Epithelial cell of proximal tubule (primary cell): ENCODE measurements around the gene FRS2. TPM values are rescaled to one million over a fixed set of nuclear protein-coding genes. Genes with fewer than 3 reads are reported as not detected.

ENCODE experiments used
- DNase-seq: peaks from one replicate; pipeline ENCODE4 v3.0.0-alpha.2; 2011; ENCODE audit warnings: low read depth
- H3K4me3 ChIP-seq: 2 replicates; pipeline ENCODE4 v1.5.1; 2011; ENCODE audit warnings: low read depth, mild to moderate bottlenecking, low read length
- total RNA-seq: library from RNA; depleted of rRNA; stranded (reverse); fragments of >200 nt; gene quantifications from 2 replicates; pipeline ENCODE4 v1.2.3, GENCODE V29; 2015
- TF ChIP-seq, protein P1 (sequence below): conservative IDR thresholded peaks from 2 replicates; pipeline ENCODE4 v1.5.1; 2012; ENCODE audit warnings: low read depth, mild to moderate bottlenecking, low read length

Gene FRS2
- total RNA-seq, 1 donor from 2014 or later = 28.9 TPM

DNA sequence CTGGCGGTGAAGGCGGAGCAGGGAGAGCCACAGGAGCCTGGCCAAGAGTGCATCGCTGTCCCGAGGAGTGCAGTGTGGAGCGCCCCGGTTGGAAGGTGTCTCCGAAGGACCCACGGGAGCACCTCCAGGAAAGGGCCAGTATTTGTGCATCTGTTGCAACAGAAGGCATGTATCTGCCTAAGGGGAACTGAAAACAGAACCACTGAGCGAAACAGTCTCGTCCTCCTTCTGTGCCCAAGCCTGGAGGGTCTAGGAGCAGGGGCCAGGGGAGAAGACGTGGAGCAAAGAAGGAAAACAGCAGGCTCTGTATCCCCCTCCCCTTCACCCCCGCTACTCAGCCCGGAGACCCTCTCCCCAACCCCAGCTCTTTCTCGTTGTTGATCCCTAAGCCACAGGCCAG lies 145.8 kb downstream of the FRS2 start:
- TF ChIP-seq, protein P1, sequence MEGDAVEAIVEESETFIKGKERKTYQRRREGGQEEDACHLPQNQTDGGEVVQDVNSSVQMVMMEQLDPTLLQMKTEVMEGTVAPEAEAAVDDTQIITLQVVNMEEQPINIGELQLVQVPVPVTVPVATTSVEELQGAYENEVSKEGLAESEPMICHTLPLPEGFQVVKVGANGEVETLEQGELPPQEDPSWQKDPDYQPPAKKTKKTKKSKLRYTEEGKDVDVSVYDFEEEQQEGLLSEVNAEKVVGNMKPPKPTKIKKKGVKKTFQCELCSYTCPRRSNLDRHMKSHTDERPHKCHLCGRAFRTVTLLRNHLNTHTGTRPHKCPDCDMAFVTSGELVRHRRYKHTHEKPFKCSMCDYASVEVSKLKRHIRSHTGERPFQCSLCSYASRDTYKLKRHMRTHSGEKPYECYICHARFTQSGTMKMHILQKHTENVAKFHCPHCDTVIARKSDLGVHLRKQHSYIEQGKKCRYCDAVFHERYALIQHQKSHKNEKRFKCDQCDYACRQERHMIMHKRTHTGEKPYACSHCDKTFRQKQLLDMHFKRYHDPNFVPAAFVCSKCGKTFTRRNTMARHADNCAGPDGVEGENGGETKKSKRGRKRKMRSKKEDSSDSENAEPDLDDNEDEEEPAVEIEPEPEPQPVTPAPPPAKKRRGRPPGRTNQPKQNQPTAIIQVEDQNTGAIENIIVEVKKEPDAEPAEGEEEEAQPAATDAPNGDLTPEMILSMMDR = no peak
- H3K4me3 ChIP-seq = no peak overlapping the region
- no peak for DNase-seq

DNA sequence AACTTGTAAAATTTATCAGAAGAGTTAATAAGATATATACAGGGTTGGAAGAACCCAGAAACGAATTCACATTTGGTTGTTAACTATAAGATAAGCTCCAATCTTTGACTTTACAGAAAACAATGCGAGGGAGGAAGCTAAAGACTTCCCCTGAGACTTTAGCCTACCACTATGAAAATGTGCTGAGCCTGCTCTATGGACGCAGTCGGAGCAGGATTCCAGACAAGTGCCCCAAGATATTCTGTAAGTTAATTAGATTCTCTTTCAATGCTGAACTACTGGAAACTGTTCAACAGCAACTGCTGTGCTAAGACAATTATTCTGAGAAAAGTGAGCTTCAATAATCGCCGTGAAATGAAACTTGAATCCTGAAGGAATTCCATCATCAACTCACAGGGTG lies 148.9 kb downstream of the FRS2 start:
- DNase-seq = no peak
- no peak overlapping the region for H3K4me3 ChIP-seq
- TF ChIP-seq, protein P1 = no peak

DNA sequence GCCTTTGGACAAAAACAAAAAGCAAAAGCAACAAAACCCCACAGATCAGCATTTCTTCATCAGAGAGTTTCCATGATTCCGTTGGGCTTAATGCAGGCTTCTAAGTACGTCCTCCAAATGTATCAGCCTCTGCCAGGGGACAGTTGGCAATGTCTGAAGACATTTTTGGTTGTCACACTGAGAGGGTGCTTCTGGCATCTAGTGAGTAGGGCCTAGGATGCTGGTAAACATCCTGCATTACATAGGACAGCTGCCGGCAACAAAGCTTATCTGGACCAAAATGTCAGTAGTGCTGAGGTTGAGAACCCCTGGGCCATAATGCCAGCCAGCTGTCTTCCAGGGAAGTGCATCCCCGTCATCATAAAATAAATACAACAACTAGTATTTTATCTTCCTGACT lies 149.9 kb downstream of the FRS2 start:
- TF ChIP-seq, protein P1 = no peak

DNA sequence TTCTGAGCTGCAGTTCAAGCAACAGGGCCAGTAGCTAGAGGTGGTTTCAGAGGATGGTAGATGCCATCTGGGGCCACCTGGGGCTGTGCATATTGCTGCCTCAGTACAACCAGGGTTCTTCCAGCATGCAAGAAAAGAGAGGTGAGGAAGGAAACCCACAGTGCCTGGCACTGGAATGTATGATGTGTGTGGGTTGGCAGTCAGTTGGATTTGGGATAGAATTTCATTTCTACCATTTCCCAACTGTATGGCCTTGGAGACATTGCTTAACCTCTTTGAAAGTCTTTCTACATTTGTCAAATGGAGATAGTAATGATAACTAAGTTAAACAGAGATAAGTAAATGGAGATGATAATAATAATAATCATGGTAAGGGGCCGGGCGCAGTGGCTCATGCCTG lies 150.7 kb downstream of the FRS2 start:
- TF ChIP-seq, protein P1 = no peak
- DNase-seq = no peak
- no peak overlapping the region for H3K4me3 ChIP-seq

More for the DNA sequence above, 149.9 kb downstream of the FRS2 start:
- no peak for DNase-seq
- no peak overlapping the region for H3K4me3 ChIP-seq

DNA sequence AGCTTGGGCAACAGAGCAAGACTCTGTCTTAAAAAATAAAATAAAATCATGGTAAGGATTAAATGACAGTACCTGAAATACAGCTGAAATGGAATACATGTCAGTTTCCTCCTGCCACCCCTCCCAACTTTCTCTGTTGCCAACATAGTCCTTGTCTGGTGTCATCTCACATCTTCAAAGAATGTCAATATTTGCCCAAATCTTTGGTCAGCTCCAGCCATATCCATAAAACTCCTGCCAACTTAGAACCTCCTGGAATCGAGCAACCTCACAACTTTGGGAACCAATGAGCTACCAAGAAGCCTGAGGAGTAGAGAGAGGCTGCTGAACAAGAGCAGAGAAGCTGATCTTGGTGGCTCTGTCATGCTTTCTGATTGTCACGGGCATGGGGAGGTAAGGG lies 151.4 kb downstream of the FRS2 start:
- TF ChIP-seq, protein P1 = no peak
- DNase-seq = no peak
- no peak overlapping the region for H3K4me3 ChIP-seq

DNA sequence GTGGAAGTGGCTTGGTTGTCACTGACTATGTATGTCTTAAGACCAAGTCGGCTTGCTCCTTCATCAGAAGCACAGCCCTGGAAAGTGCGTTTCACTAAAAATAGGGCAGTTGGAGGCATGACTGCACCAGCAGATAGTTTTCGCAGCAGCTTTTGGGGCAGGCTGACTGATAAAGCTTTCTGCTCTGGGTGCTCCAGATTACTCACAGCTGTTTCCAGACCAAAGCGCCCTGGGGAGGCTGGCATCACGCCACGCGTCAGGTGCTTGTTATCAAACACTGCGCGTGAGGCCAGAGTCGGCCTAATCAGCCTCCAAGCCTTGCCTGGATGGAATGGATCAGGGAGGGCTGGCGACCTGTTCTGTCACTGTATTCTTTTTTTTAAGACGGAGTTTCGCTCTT lies 153.8 kb downstream of the FRS2 start:
- TF ChIP-seq, protein P1 = no peak
- DNase-seq = no peak
- H3K4me3 ChIP-seq = no peak overlapping the region

DNA sequence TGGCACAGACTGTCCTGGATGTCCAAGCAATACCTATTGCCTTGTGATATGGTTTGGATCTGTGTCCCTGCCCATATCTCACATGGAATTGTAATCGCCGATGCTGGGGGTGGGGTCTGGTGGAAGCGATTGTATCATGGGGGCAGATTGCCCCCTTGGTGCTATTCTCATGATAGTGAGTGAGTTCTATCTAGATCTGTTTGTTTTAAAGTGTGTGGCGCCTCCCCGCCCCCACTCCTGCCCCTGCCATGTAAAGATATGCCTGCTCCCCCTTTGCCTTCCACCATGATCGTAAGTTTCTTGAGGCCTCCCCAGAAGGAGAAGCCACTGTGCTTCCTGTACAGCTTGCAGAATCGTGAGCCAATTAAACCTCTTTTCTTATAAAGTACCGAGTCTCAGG lies 157.3 kb downstream of the FRS2 start:
- no peak for DNase-seq
- TF ChIP-seq, protein P1 = no peak
- H3K4me3 ChIP-seq = no peak overlapping the region
